HG02981 (cell line): ENCODE measurements around the gene ANKRD33B.
"Not testable (repeated sequence)": the region's sequence is repeated elsewhere in the genome, so short reads cannot be mapped to it uniquely, and the experiment has no call there.

Experiments used
- ATAC-seq: cut with Tn5 transposase; IDR thresholded peaks from one replicate; pipeline ENCODE4 v1.9.1; 2021; ENCODE audit warnings: mild to moderate bottlenecking, moderate library complexity; ENCODE audit not compliant: unreplicated experiment

The ANKRD33B gene

DNA sequence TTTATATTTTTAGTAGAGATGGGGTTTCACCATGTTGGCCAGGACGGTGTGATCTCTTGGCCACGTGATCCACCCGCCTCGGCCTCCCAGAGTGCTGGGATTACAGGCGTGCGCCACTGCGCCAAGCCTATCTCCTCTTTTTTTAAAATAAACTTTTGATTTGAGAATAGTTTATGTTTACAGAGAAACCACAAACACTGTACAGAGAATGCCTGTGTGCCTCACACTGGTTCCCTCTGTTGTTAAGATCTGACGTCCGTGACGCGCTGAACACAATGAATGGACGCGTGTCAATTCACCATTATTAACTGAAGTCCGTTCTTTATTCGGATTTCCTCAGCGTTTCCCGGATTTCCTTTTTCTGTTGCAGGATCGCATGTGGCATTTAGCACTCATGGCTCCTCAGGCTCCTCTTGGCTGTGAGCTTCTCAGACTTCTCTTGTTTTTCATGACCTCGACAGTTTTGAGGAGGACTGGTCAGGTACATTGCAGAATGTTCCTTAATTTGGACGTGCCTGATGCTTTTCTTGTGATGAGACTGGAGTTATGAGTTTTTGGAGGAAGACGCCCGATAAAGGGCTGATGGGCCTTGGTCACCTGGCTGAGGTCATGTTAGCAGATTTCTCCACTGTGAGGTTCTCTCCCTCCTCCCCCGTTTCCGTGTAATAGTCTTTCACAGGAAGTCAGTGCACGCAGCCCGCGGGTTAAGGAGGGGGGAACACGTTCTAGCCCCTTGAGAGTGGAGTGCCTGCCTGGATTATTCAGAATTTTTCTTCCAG, 69.6 kb downstream of the ANKRD33B start:
- no peak for ATAC-seq

DNA sequence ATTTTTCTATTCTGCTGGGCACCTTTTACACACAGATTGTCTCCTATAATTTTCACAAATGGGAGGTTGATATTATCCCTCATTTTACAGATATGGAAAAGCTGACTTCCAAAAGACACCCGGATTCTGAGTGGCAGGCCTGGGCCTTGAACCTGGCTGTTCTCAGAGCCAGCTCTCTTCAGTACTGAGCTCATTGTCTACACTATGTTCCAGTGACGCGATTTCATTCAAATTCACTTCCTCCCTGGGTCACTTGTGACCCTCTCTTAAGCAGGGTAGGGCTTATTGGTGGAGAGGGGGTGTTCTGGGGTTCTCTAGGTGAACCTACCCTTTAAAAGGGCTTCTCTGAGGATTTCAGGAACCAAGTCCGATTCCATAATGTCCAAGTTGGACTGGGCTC, 70.2 kb downstream of the ANKRD33B start:
- ATAC-seq: no peak

DNA sequence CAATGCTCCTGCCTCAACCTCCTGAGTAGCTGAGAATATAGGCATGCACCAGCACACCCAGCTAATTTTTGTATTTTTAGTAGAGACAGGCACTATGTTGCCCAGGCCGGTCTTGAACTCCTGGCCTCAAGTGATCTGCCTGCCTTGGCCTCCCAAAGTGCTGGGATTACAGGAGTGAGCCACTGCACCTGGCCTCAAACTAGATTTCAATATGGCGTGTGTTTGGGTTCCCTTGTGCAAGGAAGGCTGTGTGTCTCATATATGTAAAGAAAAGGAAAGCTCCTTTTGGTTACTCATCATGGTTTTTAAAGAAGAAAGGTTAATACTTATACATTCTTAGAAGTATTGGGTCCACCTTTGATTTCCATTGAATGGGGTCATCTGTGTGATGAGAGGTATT, 70.7 kb downstream of the ANKRD33B start:
- no peak for ATAC-seq

DNA sequence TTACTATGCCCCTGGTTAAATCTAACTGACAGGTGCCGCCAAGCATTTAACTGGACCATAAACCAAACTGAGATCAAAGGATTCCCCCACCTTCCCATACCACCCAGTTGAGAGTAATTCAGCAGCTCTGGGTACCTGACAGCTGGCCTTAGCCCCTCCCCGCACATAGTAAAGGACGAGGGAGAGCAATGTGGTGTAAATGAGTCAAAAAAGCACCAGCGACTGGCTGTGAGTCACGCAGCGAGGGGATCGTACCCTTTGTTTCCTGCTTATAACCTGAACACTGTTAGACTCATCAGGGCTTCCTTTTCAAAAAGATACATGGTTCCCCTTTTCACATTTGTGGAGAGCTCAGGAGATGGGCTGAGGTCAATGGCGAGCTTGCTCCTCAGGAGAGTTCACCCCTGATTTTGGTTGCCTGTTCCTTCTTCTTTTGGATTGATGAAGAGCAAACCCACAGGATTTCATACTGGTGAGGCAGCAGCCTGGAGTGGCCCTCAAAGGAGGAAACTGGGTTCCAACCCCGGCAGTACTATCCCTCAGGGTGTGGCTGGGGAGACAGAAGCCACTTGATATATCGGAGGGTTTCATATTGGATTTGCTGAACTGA, 71.5 kb downstream of the ANKRD33B start:
- ATAC-seq: peak; percentile 74

DNA sequence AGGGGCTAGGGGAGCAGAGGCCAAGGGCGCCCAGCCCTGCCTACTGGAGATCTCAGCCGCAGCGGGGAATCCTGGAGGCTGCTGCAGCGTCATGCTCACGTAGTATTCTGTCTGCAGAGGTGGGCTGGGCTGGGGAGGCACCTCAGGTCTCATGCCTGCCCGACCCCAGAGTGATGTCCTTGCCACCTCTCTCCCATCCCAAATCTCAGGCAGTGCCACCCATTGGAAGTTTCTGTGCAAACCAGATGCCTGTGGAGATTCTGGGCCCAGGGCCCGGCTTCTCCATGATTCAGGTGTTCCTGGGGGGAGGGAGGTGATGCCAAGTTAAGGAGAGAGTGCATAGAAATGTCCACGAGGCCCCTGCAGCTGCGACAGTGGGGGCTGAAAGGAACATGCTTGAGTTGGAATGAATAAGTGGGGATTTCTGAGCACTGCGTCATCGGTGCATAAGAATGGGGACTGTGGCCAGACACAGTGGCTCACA, 72.0 kb downstream of the ANKRD33B start:
- no peak for ATAC-seq

DNA sequence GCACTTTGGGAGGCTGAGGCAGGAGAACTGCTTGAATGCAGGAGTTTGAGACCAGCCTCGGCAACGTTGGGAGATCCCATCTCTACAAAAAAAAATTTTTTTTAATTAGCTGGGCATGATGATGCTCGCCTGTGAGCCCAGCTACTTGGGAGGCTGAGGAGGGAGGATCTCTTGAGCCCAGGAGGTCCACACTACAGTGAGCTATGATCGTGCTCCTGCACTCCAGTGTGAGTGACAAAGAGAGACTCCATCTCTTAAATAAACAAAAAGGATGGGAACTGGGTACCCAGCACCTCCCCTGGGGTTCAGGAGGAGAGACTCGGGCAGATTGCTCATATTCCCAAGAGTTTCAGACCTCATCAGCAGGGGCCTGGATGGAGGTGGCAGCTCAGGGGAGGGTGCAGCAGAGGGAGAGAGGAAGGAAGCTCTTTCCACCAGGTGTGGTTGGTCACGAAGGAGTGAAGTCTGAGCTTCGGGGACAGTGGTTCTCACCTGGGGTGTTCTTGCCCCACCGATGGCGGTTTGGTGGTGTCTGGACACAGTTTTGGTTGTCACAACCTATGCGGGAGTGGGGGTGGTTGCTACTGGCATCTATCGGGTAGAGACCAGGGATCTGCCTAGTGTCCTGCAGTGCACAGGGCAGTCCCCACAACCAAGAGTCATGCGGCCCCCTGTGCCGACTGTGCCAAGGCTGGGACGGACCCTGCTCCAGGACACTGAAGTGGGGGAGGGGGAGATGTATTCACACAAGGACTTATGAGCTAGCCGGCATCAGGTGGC, 72.7 kb downstream of the ANKRD33B start:
- no peak for ATAC-seq

DNA sequence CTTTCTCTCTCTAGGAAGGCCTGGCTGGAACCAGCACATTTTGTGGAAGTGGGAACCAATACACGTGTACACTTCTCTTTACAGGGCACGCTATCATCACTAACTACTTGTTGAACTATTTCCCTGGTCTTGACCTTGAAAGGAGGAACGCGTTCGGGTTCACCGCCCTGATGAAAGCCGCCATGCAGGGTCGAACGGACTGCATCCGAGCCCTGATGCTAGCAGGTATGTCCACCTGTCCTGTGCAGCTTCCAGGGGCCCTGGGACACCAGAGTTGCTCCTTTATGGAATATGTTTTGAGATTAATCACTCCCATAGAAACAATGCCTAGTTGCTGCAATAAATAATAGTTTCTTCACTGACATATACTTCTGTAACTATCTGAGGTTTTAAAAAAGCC, 74.1 kb downstream of the ANKRD33B start:
- no peak for ATAC-seq

DNA sequence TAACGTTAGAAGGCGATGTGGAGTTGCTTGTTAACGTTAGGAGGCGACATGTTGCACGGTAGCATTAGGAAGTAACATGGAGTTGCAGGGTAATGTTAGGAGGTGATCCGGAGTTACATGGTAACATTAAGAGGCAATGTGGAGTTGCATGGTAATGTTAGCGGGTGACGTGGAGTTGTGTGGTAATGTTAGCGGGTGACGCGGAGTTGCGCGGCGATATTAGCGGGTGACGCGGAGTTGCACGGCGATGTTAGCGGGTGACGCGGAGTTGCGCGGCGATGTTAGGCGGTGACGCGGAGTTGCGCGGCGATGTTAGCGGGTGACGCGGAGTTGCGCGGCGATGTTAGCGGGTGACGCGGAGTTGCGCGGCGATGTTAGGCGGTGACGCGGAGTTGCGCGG, 74.9 kb downstream of the ANKRD33B start:
- not testable (repeated sequence) for ATAC-seq

DNA sequence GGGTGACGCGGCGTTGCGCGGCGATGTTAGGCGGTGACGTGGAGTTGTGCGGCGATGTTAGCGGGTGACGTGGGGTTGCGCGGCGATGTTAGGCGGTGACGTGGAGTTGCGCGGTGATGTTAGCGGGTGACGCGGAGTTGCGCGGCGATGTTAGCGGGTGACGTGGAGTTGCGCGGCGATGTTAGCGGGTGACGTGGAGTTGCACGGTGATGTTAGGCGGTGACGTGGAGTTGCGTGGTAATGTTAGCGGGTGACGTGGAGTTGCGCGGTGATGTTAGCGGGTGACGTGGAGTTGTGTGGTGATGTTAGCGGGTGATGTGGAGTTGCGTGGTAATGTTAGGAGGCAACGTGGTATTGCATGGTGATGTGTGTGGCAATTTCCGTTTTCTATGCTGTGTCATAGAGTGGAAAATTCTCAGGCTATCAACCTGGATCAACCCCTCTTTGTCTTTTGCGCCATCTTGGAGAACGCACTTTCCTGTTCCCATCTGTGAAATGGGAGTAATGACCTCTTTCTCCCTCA, 76.0 kb downstream of the ANKRD33B start:
- ATAC-seq: no peak

DNA sequence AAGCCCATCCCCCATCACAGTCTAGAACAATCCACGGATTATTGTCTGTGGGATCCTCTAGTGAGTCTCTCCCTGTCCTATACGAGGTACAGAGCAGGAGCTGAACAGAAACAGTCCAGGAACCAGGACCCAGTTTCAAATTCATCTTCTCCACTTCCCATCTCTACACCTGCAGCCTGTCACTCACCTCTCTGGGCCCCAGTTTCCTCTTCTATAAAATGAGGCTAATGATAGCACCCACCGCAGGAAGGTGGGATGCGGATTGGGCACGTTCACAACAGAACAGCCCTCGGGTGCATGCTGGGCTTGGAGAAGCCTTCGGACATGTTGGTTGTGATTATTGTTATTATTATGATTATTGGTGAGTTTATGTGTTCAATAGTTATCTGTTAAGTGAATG, 78.5 kb downstream of the ANKRD33B start:
- ATAC-seq: no peak

DNA sequence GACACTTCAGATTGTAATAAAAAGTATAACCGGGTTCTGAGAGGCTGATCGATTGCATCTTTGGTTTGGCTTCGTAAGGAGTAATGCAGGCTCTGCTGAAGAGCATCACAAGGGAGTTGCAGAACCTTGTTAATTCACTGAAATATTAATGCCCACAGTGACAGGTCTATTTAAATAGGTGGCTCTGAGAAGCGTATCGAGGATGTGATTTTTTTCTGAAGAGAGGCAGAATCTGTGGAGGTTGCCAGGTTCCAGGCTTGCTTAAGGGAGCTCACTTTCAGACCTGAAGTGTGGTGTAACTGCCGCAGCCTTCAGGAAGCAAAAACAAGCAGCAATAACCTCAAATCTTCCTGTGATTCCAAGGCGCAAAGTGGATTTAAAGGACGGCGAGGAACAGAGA, 80.3 kb downstream of the ANKRD33B start:
- ATAC-seq: no peak

DNA sequence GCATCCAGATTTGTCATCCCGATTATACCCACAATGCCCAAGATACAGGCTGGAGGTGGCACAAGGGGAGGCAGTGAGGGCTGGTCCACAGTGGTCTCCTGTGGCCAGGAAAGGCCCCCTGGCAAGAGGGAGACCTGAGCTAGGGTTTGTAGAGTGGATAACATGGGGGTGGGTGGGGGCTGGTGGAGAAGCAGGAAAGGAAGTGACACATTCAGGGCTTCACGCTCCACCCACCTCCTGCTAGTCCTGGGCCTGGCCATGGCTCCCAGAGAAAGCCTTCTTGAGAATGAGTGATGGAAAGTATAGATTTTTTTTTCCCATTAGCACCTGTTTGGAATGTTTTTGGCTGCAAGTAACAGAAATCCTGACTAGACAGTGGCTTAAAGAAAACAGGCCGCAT, 81.3 kb downstream of the ANKRD33B start:
- ATAC-seq: no peak

DNA sequence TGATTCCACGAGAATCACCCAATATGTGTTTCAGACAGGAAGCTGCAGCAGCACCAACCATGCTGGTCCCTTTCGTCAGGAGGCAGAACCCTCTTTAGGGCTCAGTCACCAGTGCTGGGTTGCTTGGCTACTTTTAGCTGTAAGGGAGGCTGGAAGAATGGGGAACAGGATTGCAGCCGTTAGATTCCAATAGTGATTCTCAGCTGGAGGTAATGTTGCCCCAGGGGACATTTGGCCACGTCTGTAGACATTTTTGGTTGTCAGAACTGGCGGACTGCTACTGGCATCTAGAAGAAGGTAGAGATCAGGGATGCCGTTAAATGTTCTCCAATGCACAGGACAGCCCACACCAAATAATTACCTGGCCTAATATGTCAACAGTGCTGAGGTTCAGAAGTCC, 81.8 kb downstream of the ANKRD33B start:
- ATAC-seq: no peak

DNA sequence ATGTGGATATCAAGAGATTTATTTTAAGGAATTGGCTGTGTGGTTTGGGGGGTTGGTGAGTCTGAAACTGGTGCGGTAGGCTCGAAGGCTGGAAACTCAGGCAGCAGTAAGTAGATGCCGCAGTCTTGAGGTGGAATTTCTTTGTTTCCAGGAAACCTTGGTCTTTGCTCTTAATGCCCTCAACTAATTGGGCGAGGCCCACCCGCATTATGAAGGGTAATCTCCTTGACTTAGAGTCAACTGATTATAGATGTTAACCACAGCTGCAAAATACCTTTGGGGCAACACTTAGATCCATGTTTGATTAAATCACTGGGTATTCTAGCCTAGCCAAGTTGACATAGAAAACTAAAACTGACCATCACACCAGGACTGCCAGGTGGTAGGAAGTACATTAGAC, 83.8 kb downstream of the ANKRD33B start:
- ATAC-seq: no peak

DNA sequence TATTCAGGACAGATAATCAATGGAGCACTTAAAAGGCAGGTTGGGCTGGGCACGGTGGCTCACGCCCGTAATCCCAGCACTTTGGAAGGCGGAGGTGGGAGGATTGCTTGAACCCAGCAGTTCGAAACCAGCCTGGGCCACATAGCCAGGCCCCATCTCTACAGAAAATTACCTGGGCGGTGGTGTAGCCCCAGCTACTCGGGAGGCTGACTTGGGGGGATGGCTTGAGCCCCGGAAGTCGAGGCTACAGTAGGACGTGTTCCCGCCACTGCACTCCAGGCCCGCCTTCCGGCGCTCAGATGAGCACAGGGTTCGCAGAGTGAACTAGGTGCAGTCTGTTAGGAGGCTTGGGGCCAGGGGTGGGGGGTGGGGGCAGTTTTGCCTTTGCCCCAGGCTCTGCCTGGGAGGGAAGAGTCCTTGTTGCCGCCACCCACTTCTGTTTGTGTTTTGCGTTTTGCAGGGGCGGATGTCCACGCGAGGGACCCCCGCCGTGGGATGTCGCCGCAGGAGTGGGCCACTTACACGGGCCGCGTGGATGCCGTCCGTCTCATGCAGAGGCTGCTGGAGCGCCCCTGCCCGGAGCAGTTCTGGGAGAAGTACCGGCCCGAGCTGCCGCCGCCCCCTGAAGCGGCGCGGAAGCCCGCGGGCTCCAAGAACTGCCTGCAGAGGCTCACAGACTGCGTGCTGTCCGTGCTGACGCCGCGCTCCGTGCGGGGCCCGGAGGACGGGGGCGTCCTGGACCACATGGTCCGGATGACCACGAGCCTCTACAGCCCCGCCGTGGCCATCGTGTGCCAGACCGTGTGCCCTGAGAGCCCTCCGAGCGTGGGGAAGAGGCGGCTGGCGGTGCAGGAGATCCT, 85.2 kb downstream of the ANKRD33B start:
- ATAC-seq: no peak

DNA sequence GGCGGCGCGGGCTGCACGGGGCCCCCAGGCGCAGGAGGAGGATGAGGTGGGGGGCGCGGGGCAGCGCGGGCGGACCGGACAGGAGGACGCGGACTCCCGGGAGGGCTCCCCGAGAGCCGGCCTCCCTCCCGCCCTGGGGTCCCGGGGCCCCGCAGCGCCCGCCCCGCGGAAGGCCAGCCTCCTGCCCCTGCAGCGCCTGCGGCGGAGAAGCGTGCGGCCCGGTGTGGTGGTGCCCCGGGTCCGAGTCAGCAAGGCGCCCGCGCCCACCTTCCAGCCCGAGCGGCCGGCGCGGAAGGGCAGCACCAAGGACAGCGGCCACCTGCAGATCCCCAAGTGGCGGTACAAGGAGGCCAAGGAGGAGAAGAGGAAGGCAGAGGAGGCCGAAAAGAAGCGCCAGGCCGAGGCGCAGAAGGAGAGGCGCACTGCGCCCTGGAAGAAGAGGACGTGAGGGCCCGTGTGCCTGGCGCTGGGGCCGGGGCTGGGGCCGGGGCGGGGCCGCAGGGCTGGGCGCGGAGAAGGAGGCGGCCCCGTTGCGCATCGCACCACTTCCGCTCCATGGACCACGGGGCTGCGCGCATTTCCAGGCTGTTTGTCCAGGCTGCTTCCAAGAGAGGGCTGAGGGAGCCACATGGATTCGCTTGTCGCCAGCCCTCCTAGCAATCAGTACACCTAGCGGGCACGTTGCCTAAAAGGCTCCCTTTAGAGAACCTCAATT, 86.0 kb downstream of the ANKRD33B start:
- ATAC-seq: no peak

DNA sequence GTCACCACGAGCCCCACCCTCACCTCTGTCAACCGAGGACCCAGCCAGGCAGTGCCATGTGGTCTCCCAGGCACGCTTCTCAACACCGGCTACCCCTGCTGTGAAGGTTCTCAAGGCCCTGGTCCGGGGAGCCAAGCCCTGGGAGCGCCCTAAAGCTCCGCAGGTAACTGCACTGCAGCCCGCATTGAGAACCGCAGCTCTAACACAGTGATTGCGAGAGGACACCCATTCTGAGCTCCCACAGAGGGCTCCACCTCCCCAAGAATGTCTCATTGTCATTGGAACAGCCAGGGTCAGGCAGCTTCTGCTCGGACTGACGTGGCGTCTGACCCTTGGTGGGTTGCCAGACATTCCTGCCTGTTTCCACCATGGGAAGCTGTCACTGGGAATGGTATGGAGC, 88.3 kb downstream of the ANKRD33B start:
- no peak for ATAC-seq

DNA sequence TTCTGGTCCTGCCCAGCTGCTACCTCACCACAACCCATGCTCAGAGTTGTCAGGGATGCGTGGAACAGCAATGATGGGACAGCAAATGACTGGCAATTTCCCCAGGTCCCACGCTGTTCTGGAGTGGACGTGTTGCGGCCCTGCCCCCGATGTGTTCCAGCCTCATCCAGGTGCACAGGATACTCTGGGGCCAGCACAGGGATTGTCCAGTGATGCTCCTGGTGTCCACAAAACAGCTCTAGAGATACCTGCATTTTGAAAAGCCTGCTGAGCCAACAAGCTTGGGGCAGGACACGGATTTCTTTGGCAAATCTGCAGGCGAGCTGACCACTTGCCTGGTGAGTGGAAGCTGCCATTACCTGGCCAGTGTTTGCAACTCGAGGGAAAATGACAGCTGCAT, 88.7 kb downstream of the ANKRD33B start:
- ATAC-seq: no peak

DNA sequence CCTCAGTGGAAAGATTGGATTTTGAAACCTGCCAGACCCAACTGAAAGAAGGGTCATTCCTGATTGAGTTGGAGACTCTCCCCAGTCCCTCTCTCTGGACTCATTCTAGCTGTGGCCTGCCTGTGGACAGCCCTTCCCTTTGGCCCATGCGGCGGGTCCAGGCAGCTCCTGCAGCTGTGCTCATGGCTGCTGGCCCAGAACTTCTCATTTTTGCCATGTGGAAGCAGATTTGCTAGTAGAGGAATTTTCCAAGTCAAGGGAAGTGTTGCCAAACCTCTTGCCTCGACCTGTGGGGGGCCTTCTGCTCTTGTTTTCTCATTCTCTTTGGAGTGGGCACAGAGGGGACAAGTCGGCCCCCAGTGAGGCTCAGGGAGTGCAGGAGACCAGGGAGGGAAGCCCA, 89.2 kb downstream of the ANKRD33B start:
- no peak for ATAC-seq

DNA sequence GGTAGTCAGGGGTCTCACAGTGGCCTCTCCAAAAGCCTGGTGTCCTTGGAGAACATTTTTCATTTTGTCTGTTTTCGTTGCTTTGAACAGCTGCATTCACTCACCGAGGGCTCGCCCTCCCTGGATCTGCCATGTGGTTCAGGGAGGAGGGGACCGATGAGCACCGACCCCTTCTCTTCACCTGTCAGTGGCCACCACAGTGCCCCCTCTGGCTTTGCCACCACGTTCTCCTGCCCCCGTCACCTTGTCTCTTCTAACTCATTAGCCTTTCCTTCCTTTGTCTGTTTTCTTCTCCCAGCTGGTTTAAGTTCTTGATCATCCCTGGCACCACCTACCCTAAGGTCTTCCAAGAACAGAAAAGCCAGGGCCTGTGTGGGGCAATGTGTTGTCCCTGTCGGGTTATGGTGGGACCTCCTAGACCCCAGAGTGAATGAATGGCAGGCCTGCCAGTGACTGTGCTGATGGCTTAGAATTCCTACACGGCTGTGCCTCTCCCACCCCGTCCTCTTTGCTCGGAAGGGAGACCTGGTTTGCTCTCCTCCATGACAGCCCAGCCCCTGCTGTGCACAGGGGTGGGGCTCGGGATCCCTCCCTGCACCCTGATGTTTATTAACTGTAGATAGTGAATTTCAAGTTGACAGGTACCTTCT, 90.0 kb downstream of the ANKRD33B start:
- no peak for ATAC-seq
